Liver (tissue), 3 donors: ENCODE results near the gene ANXA10.

Experiments used
- HNF4A ChIP-seq, 2 donors: conservative IDR thresholded peaks; 2 replicates each; pipeline ENCODE4 v1.6.1; 2016; ENCODE audit warnings: antibody characterized with exemption in 2 of 2, mild to moderate bottlenecking in 2 of 2
- RAD21 ChIP-seq, 2 donors: IDR thresholded peaks; 2 replicates each; pipeline ENCODE4 v1.6.1; 2016; ENCODE audit warnings: antibody characterized with exemption in 2 of 2, mild to moderate bottlenecking in 2 of 2
- TAF1 ChIP-seq: conservative IDR thresholded peaks from 2 replicates; pipeline ENCODE4 v1.6.1; 2016; ENCODE audit warnings: antibody characterized with exemption, mild to moderate bottlenecking
- YY1 ChIP-seq: IDR thresholded peaks from 2 replicates; pipeline ENCODE4 v1.6.1; 2016; ENCODE audit warnings: antibody characterized with exemption, mild to moderate bottlenecking
- TF ChIP-seq, protein P1 (sequence below): IDR thresholded peaks from 2 replicates; pipeline ENCODE4 v1.6.1; 2016; ENCODE audit warnings: antibody characterized with exemption, mild to moderate bottlenecking
- TF ChIP-seq, protein P2 (sequence below): fragments of 150-350 bp; IDR thresholded peaks from 2 replicates; pipeline ENCODE4 v1.5.1; 2017; ENCODE audit warnings: improper control_type of control experiment, low read depth, low read length; ENCODE audit not compliant: missing input control
- TF ChIP-seq, protein P3 (sequence below): IDR thresholded peaks from 2 replicates; pipeline ENCODE4 v1.6.1; 2016; ENCODE audit warnings: antibody characterized with exemption
- donor health status: healthy.
- donor health status: healthy.

DNA sequence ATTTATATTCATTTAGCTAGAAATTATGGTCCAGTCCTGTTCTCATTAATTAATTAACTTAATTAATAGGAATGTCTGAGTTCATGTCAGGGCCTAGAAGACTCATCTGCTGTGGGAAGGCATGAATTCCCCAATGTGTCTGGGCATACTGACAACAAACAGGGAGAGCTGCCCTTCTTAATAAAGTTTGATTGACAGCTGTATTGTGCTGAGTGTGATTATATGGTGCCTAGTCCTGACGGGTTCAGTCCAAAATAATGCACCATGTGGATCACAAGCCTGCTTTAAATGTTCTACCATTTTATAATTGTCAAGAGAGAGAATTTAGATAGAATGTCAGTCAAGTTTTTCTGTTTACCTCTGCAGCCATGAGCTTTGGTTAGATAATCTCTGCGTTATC is 34.6 kb downstream of the ANXA10 start:
- TF ChIP-seq, protein P1, sequence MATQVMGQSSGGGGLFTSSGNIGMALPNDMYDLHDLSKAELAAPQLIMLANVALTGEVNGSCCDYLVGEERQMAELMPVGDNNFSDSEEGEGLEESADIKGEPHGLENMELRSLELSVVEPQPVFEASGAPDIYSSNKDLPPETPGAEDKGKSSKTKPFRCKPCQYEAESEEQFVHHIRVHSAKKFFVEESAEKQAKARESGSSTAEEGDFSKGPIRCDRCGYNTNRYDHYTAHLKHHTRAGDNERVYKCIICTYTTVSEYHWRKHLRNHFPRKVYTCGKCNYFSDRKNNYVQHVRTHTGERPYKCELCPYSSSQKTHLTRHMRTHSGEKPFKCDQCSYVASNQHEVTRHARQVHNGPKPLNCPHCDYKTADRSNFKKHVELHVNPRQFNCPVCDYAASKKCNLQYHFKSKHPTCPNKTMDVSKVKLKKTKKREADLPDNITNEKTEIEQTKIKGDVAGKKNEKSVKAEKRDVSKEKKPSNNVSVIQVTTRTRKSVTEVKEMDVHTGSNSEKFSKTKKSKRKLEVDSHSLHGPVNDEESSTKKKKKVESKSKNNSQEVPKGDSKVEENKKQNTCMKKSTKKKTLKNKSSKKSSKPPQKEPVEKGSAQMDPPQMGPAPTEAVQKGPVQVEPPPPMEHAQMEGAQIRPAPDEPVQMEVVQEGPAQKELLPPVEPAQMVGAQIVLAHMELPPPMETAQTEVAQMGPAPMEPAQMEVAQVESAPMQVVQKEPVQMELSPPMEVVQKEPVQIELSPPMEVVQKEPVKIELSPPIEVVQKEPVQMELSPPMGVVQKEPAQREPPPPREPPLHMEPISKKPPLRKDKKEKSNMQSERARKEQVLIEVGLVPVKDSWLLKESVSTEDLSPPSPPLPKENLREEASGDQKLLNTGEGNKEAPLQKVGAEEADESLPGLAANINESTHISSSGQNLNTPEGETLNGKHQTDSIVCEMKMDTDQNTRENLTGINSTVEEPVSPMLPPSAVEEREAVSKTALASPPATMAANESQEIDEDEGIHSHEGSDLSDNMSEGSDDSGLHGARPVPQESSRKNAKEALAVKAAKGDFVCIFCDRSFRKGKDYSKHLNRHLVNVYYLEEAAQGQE, result no peak
- TF ChIP-seq, protein P2, sequence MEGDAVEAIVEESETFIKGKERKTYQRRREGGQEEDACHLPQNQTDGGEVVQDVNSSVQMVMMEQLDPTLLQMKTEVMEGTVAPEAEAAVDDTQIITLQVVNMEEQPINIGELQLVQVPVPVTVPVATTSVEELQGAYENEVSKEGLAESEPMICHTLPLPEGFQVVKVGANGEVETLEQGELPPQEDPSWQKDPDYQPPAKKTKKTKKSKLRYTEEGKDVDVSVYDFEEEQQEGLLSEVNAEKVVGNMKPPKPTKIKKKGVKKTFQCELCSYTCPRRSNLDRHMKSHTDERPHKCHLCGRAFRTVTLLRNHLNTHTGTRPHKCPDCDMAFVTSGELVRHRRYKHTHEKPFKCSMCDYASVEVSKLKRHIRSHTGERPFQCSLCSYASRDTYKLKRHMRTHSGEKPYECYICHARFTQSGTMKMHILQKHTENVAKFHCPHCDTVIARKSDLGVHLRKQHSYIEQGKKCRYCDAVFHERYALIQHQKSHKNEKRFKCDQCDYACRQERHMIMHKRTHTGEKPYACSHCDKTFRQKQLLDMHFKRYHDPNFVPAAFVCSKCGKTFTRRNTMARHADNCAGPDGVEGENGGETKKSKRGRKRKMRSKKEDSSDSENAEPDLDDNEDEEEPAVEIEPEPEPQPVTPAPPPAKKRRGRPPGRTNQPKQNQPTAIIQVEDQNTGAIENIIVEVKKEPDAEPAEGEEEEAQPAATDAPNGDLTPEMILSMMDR, result no peak
- TF ChIP-seq YY1, result no peak
- TF ChIP-seq RAD21 (IDR thresholded peaks at IDR 0.05), result no peak
- no peak for TF ChIP-seq HNF4A (conservative IDR thresholded peaks at IDR 0.05)
- no peak for TF ChIP-seq TAF1
- TF ChIP-seq, protein P3, sequence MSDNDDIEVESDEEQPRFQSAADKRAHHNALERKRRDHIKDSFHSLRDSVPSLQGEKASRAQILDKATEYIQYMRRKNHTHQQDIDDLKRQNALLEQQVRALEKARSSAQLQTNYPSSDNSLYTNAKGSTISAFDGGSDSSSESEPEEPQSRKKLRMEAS, result no peak
